Ureter (tissue), 1 donor: Measurements from ENCODE around the gene YWHAG. TPM values are rescaled to one million over a fixed set of nuclear protein-coding genes. Genes with fewer than 3 reads are reported as not detected.

Source experiments
- total RNA-seq: library from RNA; stranded (reverse); gene quantifications from one replicate; pipeline ENCODE4 v1.2.4, GENCODE V29; 2023
- donor health status: DM: yes; HTN: yes; CAD: no.

YWHAG gene
- total RNA-seq, 1 donor from 2014 or later = 99.4 TPM

Other genes with a start within 250 kb of the YWHAG start
- 2.3 TPM for gene SRRM3, start 157.1 kb downstream of the YWHAG start, total RNA-seq
- gene HSPB1, start 56.3 kb downstream of the YWHAG start, total RNA-seq = 1,074 TPM
- 0.70 TPM for gene SSC4D, start 50.7 kb upstream of the YWHAG start, total RNA-seq
- gene ZP3, start 66.0 kb upstream of the YWHAG start, total RNA-seq = 23.3 TPM
- gene DTX2, start 102.7 kb upstream of the YWHAG start, total RNA-seq = 67.8 TPM
- gene UPK3B, start 151.6 kb upstream of the YWHAG start, total RNA-seq = 111 TPM
- gene SPDYE16, start 184.3 kb upstream of the YWHAG start, total RNA-seq = 1.3 TPM